HepG2 (cell line): ENCODE data around the gene WDR83. TPM values are rescaled to one million over a fixed set of nuclear protein-coding genes. Genes with fewer than 3 reads are reported as not detected.

Experiments
- ATAC-seq: fragments of 200-7000 bp; cut with Tn5 transposase; 3 replicates; pipeline ENCODE4 v1.9.1; 2020; ENCODE audit warnings: mild to moderate bottlenecking, moderate library complexity
- BruUV-seq: library from RNA; stranded (reverse); fragments of 400-500 nt; replicated peaks from 2 replicates; lab custom pipeline; 2021; lab: Mats Ljungman, UMichigan
- CTCF ChIA-PET: fragments of 300-600 bp; formaldehyde crosslinking; extraction: SDS; loops from one replicate; lab custom pipeline; 2021; ENCODE audit warnings: low total read pairs, inconsistent platforms, low intra/inter-chr PET ratio; lab: Yijun Ruan, JAX
- POLR2A ChIA-PET: fragments of 350-600 bp; sonication (Branson Sonifier 250); formaldehyde crosslinking; loops from one replicate; lab custom pipeline; 2020; ENCODE audit warnings: antibody characterized with exemption, inconsistent platforms; lab: Yijun Ruan, JAX
- DNase-seq: peaks from one replicate; pipeline ENCODE4 v3.0.0-alpha.2; 2015; ENCODE audit warnings: low spot score
- FAIRE-seq: peaks from 3 replicates; lab custom pipeline; 2011; peaks lifted over from hg19 to GRCh38; lab: Jason Lieb, UNC
- H2AFZ ChIP-seq: one replicate; pipeline ENCODE4 v1.6.1; 2011; ENCODE audit warnings: low read length, inconsistent platforms
- H3K27ac ChIP-seq: fragments of 300-600 bp; 3 replicates; pipeline ENCODE4 v1.8.0; 2011; ENCODE audit warnings: mixed run types, mild to moderate bottlenecking, mixed read lengths, low read length, inconsistent platforms; ENCODE audit not compliant: insufficient read depth; ENCODE audit errors: extremely low read length
- H3K27me3 ChIP-seq, 2 experiments: fragments of 200-600 bp in 1 of 2; 2 replicates in 1 of 2; 3 replicates in 1 of 2; pipeline versions ENCODE4 v1.6.0 to v1.8.0; 2011; ENCODE audit warnings: low read length in 2 of 2, mild to moderate bottlenecking in 2 of 2, moderate library complexity in 2 of 2, inconsistent platforms in 1 of 2; ENCODE audit not compliant: insufficient read depth in 2 of 2, control insufficient read depth in 1 of 2
- H3K36me3 ChIP-seq, 2 experiments: fragments of 200-600 bp in 1 of 2; replicated peaks in 1 of 2; 2 replicates in 1 of 2; 3 replicates in 1 of 2; pipeline versions ENCODE4 v1.5.1 to v1.8.0; 2011; ENCODE audit warnings: low read length in 2 of 2, inconsistent platforms in 1 of 2; ENCODE audit not compliant: insufficient read depth in 2 of 2, control insufficient read depth in 1 of 2
- H3K4me1 ChIP-seq: 2 replicates; pipeline ENCODE4 v1.5.1; 2012; ENCODE audit warnings: low read length, inconsistent platforms; ENCODE audit not compliant: insufficient read depth
- H3K4me2 ChIP-seq: 2 replicates; pipeline ENCODE4 v1.6.0; 2011; ENCODE audit warnings: low read depth, low read length, inconsistent platforms
- H3K4me3 ChIP-seq, 3 experiments: fragments of 200-600 bp in 1 of 3; sonication (generic), shearing (Covaris generic) in 1 of 3; replicated peaks in 1 of 3; 2 replicates each; pipeline ENCODE4 v1.5.1; 2011 to 2016; ENCODE audit warnings: low read length in 3 of 3, inconsistent platforms in 2 of 3, low read depth in 2 of 3, mild to moderate bottlenecking in 2 of 3, control low read depth in 1 of 3, mixed read lengths in 1 of 3; ENCODE audit not compliant: insufficient read depth in 1 of 3
- H3K79me2 ChIP-seq: one replicate; pipeline ENCODE4 v1.6.1; 2011; ENCODE audit warnings: low read length, inconsistent platforms; ENCODE audit not compliant: insufficient read depth
- H3K9ac ChIP-seq: 2 replicates; pipeline ENCODE4 v1.6.0; 2011; ENCODE audit warnings: mild to moderate bottlenecking, low read depth, low read length, inconsistent platforms; ENCODE audit not compliant: insufficient read depth
- H3K9me3 ChIP-seq: 2 replicates; pipeline ENCODE4 v1.5.1; 2012; ENCODE audit warnings: mild to moderate bottlenecking, low read length
- H4K20me1 ChIP-seq: 2 replicates; pipeline ENCODE4 v1.6.0; 2011; ENCODE audit warnings: inconsistent platforms, mild to moderate bottlenecking, low read length, moderate library complexity; ENCODE audit not compliant: insufficient read depth
- AGO2 ChIP-seq: fragments of 200-400 bp; formaldehyde crosslinking; optimal IDR thresholded peaks from 2 replicates; pipeline ENCODE3; 2017; ENCODE audit warnings: mild to moderate bottlenecking, low read depth, low read length, moderate library complexity
- NRL ChIP-seq: sonication (generic); formaldehyde crosslinking; IDR thresholded peaks from 2 replicates; pipeline ENCODE4 v1.5.0; 2020; ENCODE audit warnings: missing genetic modification reagents, mild to moderate bottlenecking, moderate library complexity, borderline replicate concordance
- POLR2A ChIP-seq, 2 experiments: IDR thresholded peaks; 2 replicates each; pipeline ENCODE4 v1.6.1; 2011; ENCODE audit warnings: low read depth in 2 of 2, low read length in 2 of 2, mild to moderate bottlenecking in 1 of 2, moderate library complexity in 1 of 2; ENCODE audit not compliant: insufficient read depth in 1 of 2
- RBFOX2 ChIP-seq: fragments of 200-400 bp; formaldehyde crosslinking; IDR thresholded peaks from 2 replicates; pipeline ENCODE4 v1.6.1; 2017; ENCODE audit warnings: low read depth, mild to moderate bottlenecking, low read length
- YEATS4 ChIP-seq: sonication (generic); formaldehyde crosslinking; IDR thresholded peaks from 2 replicates; pipeline ENCODE4 v1.4.0; 2020; ENCODE audit warnings: missing genetic modification reagents, borderline replicate concordance
- ZNF549 ChIP-seq: sonication (generic); formaldehyde crosslinking; IDR thresholded peaks from 2 replicates; pipeline ENCODE4 v1.5.0; 2020; ENCODE audit warnings: missing genetic modification reagents
- whole genome bisulfite sequencing: methylation state at CpG from one replicate; pipeline ENCODE4 v1.1.6; 2017; ENCODE audit warnings: low lambda C conversion rate; 5-methylcytosine and 5-hydroxymethylcytosine counted together
- in situ Hi-C: cut with HindIII; loops from 2 replicates; pipeline ENCODE4 v1.10.0; 2017; ENCODE audit warnings: low pct_unique_long_range_greater_than_20kb; ENCODE audit not compliant: extremely low pct_ligation_motif_present
- intact Hi-C: fragments of 100-400 bp; cut with micrococcal nuclease; formaldehyde crosslinking; loops from one replicate; pipeline ENCODE4 v1.10.0; 2022; ENCODE audit not compliant: unreplicated experiment
- polyA plus RNA-seq, 8 experiments: library from polyadenylated mRNA; depleted of rRNA in 3 of 8; stranded (reverse) in 7 of 8; unstranded in 1 of 8; fragments of >200 nt; fragmentation: Illumina TruSeq in 4 of 8; extraction: Trizol in 4 of 8; gene quantifications; 2 replicates each; pipeline versions ENCODE4 v1.2.1 to v1.2.3, GENCODE V29; 2011 to 2016; ENCODE audit warnings: low read depth in 4 of 8, missing spikeins in 1 of 8, mixed read lengths in 1 of 8; ENCODE audit not compliant: insufficient read depth in 1 of 8
- total RNA-seq, 5 experiments: library from RNA; depleted of rRNA; stranded (reverse); fragments of >200 nt; fragmentation: Illumina TruSeq; extraction: Trizol; gene quantifications; 2 replicates each; pipeline ENCODE4 v1.2.3, GENCODE V29; 2016; ENCODE audit warnings: low read depth in 1 of 5

The WDR83 gene
- total and polyA plus RNA-seq, 2 of the 13 experiments (the other 11 are each of a cell fraction or from before 2014, with no cell fraction given) = 4.5 to 10.7 TPM

DNA sequence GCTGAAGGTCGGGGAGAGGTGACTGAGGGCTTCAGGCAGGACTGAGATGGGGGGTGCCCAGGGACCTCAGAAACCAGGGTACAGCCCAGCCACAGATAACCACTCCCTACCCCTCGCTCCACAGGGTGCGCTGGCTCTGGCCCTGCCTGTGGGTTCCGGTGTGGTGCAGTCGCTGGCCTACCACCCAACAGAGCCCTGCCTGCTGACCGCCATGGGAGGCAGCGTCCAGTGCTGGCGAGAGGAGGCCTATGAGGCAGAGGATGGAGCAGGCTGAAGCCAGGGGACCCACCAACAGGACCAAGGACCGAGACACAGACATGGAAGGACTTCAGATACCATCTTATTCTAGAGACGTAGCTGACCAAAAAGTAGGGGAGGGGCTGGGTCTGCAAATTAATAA is 8.8 kb downstream of the WDR83 start:
- no peak overlapping the region for H3K4me2 ChIP-seq
- ChIA-PET CTCF (no interaction called here), POLR2A (no interaction called here)
- no peak overlapping the region for H3K4me3 ChIP-seq
- BruUV-seq = no TSS peak
- in situ Hi-C loops = no loop called here
- H3K27ac ChIP-seq = no peak overlapping the region
- peaks cover 36 to 63% of the 10 kb centered on the region in 2 experiments for H3K36me3 ChIP-seq
- intact Hi-C loops = no loop called here
- H3K9me3 ChIP-seq = no peaks in the 10 kb centered on the region
- no peak for ATAC-seq
- no peak for FAIRE-seq
- H3K27me3 ChIP-seq = no peaks in the 10 kb centered on the region
- no peak overlapping the region for H3K9ac ChIP-seq
- H3K4me1 ChIP-seq = peaks cover 19% of the 10 kb centered on the region
- H3K79me2 ChIP-seq = peaks cover 10% of the 10 kb centered on the region
- no peak overlapping the region for H2AFZ ChIP-seq
- DNase-seq = no peak
- H4K20me1 ChIP-seq = peaks cover 2% of the 10 kb centered on the region; the same call in 1 of the 2 replicates
- 92% methylated on average over 6 of the region's 10 CpGs for WGBS
- peak; percentile 33 for TF ChIP-seq AGO2
- peak in 1 of 2 experiments; percentile 14; a peak in 1 of 4 replicates for TF ChIP-seq POLR2A (IDR thresholded peaks at IDR 0.05; ENCODE audit: insufficient read depth in 1 of 2, low read depth in 2 of 2, low read length in 2 of 2)
- no peak for TF ChIP-seq ZNF549

DNA sequence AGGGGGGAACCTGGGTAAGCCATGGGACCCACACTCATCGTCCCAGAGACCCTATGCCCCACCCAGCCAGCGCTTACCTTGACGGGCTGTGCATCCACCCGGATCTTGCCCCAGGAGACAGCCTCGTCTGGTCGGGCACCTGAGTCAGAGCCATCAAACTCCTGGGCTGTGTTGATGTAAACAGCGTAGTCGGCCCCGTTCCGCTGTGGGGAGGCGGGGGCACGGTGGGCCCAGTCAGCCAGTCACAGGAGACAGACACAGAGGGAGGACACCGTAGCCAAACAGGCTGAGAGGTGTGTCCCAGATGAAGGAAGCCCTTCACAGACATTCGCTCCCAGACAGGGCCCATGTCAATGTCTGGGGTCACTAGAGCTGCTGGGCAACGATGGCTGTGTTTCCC is 9.3 kb downstream of the WDR83 start:
- no peak overlapping the region for H2AFZ ChIP-seq
- no peaks in the 10 kb centered on the region for H3K27me3 ChIP-seq
- FAIRE-seq (no peak), DNase-seq (no peak), ATAC-seq (no peak)
- peaks cover 36 to 63% of the 10 kb centered on the region in 2 experiments for H3K36me3 ChIP-seq
- TF ChIP-seq YEATS4 (CRISPR knock-in tag) (no peak), AGO2 (peak; percentile 64), NRL (CRISPR knock-in tag) (peak; percentile 15; the same call in 1 of the 2 replicates), RBFOX2 (peak; percentile 62)
- H3K79me2 ChIP-seq = peaks cover 5% of the 10 kb centered on the region
- intact Hi-C loops (no loop called here), in situ Hi-C loops (no loop called here)
- ChIA-PET POLR2A (interaction anchor here (1.2 kb wide), 1 partner anchor 10 kb away, joined by 3 read pairs; the partner anchor contains the start of genes MAN2B1 and WDR83), CTCF (interaction anchor here (1.1 kb wide), 1 partner anchor 112 kb away, joined by 3 read pairs; no protein-coding TSS in a partner anchor)
- BruUV-seq = no TSS peak
- H3K4me2 ChIP-seq = no peak overlapping the region
- H3K9me3 ChIP-seq = no peaks in the 10 kb centered on the region
- WGBS = 100% methylated on average over 6 of the region's 15 CpGs
- H3K27ac ChIP-seq = no peak overlapping the region
- peaks cover 2% of the 10 kb centered on the region; the same call in 1 of the 2 replicates for H4K20me1 ChIP-seq
- H3K4me1 ChIP-seq = peaks cover 17% of the 10 kb centered on the region
- H3K4me3 ChIP-seq = no peak overlapping the region
- no peak overlapping the region for H3K9ac ChIP-seq
